Activated CD4-positive, alpha-beta T cell treated with anti-CD3 and anti-CD28 coated beads for 36 hours (primary cell): ENCODE results near the gene SYVN1. TPM values are rescaled to one million over a fixed set of nuclear protein-coding genes. Genes with fewer than 3 reads are reported as not detected.

ENCODE experiments used
- ATAC-seq: fragments of 200-7000 bp; cut with Tn5 transposase; one replicate; pipeline ENCODE4 v1.10.0; 2021; ENCODE audit warnings: mild to moderate bottlenecking, moderate library complexity
- CTCF ChIA-PET: fragments of 350-600 bp; sonication (Branson Sonifier 250); formaldehyde crosslinking; loops from one replicate; lab custom pipeline; 2021; ENCODE audit warnings: antibody characterized with exemption; lab: Charles Lee
- POLR2A ChIA-PET: fragments of 350-600 bp; sonication (Branson Sonifier 250); formaldehyde crosslinking; loops from one replicate; lab custom pipeline; 2021; ENCODE audit warnings: antibody characterized with exemption, inconsistent platforms; lab: Charles Lee
- DNase-seq: peaks from one replicate; pipeline ENCODE4 v3.0.0-alpha.2; 2020
- H3K27ac Mint-ChIP-seq: one replicate; pipeline ENCODE4 v1.8.0; 2021; ENCODE audit warnings: mixed read lengths
- H3K27me3 Mint-ChIP-seq: one replicate; pipeline ENCODE4 v1.8.0; 2021; ENCODE audit warnings: mixed read lengths
- H3K36me3 Mint-ChIP-seq: one replicate; pipeline ENCODE4 v1.8.0; 2021; ENCODE audit warnings: low read depth, mixed read lengths
- H3K4me1 Mint-ChIP-seq: one replicate; pipeline ENCODE4 v1.8.0; 2021; ENCODE audit warnings: mixed read lengths
- H3K4me3 Mint-ChIP-seq: one replicate; pipeline ENCODE4 v1.8.0; 2021; ENCODE audit warnings: mild to moderate bottlenecking, moderate library complexity, mixed read lengths
- H3K9me3 Mint-ChIP-seq: one replicate; pipeline ENCODE4 v1.8.0; 2021; ENCODE audit warnings: low read depth, mixed read lengths
- intact Hi-C, 2 experiments: fragments of 100-400 bp; cut with DNase I in 1 of 2; cut with micrococcal nuclease in 1 of 2; formaldehyde crosslinking; loops; one replicate each; pipeline versions ENCODE4 v1.14.2 to v1.15.1; 2022 to 2024; cut with DNase I, micrococcal nuclease
- total RNA-seq, 2 experiments: library from RNA; stranded (reverse); gene quantifications; one replicate each; pipeline ENCODE4 v1.2.3, GENCODE V29; 2021

Gene SYVN1
- total RNA-seq, 2 experiments from 2014 or later: 24.3 to 31.1 TPM

GRCh38 chr11:65167656-65168055 is 33.3 kb upstream of the SYVN1 start:
- no peaks in the 10 kb centered on the region for H3K36me3 Mint-ChIP-seq
- H3K9me3 Mint-ChIP-seq: no peaks in the 10 kb centered on the region
- POLR2A ChIA-PET: no interaction called here
- no peak for ATAC-seq
- DNase-seq: no peak
- peaks cover 5% of the 10 kb centered on the region for H3K4me1 Mint-ChIP-seq
- no peak overlapping the region for H3K4me3 Mint-ChIP-seq
- H3K27ac Mint-ChIP-seq: no peak overlapping the region
- CTCF ChIA-PET: no interaction called here
- intact Hi-C loops: no loop called here
- no peaks in the 10 kb centered on the region for H3K27me3 Mint-ChIP-seq

GRCh38 chr11:65166893-65167292 is 32.6 kb upstream of the SYVN1 start:
- Mint-ChIP-seq H3K9me3 (no peaks in the 10 kb centered on the region), H3K36me3 (no peaks in the 10 kb centered on the region), H3K4me1 (peaks cover 5% of the 10 kb centered on the region), H3K4me3 (no peak overlapping the region), H3K27me3 (no peaks in the 10 kb centered on the region), H3K27ac (no peak overlapping the region)
- DNase-seq (no peak), ATAC-seq (no peak)
- ChIA-PET POLR2A (no interaction called here), CTCF (no interaction called here)
- intact Hi-C loops: no loop called here

GRCh38 chr11:65165410-65166317 is 31.3 kb upstream of the SYVN1 start:
- H3K27me3 Mint-ChIP-seq: no peaks in the 10 kb centered on the region
- ChIA-PET CTCF (interaction anchor here (2.6 kb wide), 1 partner anchor 164 kb away, joined by 7 read pairs; no protein-coding TSS in a partner anchor), POLR2A (no interaction called here)
- no peak overlapping the region for H3K4me3 Mint-ChIP-seq
- H3K9me3 Mint-ChIP-seq: no peaks in the 10 kb centered on the region
- ATAC-seq (no peak), DNase-seq (no peak)
- H3K36me3 Mint-ChIP-seq: no peaks in the 10 kb centered on the region
- H3K27ac Mint-ChIP-seq: no peak overlapping the region
- H3K4me1 Mint-ChIP-seq: peaks cover 5% of the 10 kb centered on the region
- intact Hi-C loops: no loop called here

- Mint-ChIP-seq H3K9me3 (no peaks in the 10 kb centered on the region), H3K36me3 (no peaks in the 10 kb centered on the region), H3K27ac (no peak overlapping the region), H3K4me1 (no peaks in the 10 kb centered on the region), H3K27me3 (no peaks in the 10 kb centered on the region), H3K4me3 (no peak overlapping the region)
- intact Hi-C loops: no loop called here
- CTCF ChIA-PET: interaction anchor here (0.6 to 2.6 kb wide), 3 partner anchors 29 to 166 kb away, joined by 3 to 7 read pairs (median 3); no protein-coding TSS in a partner anchor
- POLR2A ChIA-PET: no interaction called here
- DNase-seq: no peak
- no peak for ATAC-seq
These were observed 29.4 kb upstream of the SYVN1 start for GRCh38 chr11:65163684-65164083.

- Mint-ChIP-seq H3K36me3 (no peaks in the 10 kb centered on the region), H3K27me3 (no peaks in the 10 kb centered on the region), H3K9me3 (no peaks in the 10 kb centered on the region), H3K4me3 (no peak overlapping the region), H3K27ac (no peak overlapping the region), H3K4me1 (no peaks in the 10 kb centered on the region)
- intact Hi-C loops: no loop called here
- DNase-seq (no peak), ATAC-seq (no peak)
- ChIA-PET CTCF (interaction anchor here (1.1 kb wide), 1 partner anchor 115 kb away, joined by 5 read pairs; no protein-coding TSS in a partner anchor), POLR2A (no interaction called here)
These were observed 26.3 kb upstream of the SYVN1 start for GRCh38 chr11:65160643-65161042.

- H3K4me1 Mint-ChIP-seq: no peaks in the 10 kb centered on the region
- intact Hi-C loops: no loop called here
- ChIA-PET POLR2A (interaction anchor here (0.6 kb wide), 2 partner anchors 19 to 215 kb away, joined by 6 to 7 read pairs; no protein-coding TSS in a partner anchor), CTCF (no interaction called here)
- no peak overlapping the region for H3K27ac Mint-ChIP-seq
- DNase-seq: no peak
- no peaks in the 10 kb centered on the region for H3K9me3 Mint-ChIP-seq
- no peaks in the 10 kb centered on the region for H3K36me3 Mint-ChIP-seq
- no peak overlapping the region for H3K4me3 Mint-ChIP-seq
- no peak for ATAC-seq
- H3K27me3 Mint-ChIP-seq: no peaks in the 10 kb centered on the region
These were observed 24.7 kb upstream of the SYVN1 start for GRCh38 chr11:65159012-65159411.

GRCh38 chr11:65157336-65157735 is 23.0 kb upstream of the SYVN1 start:
- Mint-ChIP-seq H3K27me3 (no peaks in the 10 kb centered on the region), H3K9me3 (no peaks in the 10 kb centered on the region), H3K4me3 (no peak overlapping the region), H3K4me1 (no peaks in the 10 kb centered on the region), H3K27ac (no peak overlapping the region), H3K36me3 (no peaks in the 10 kb centered on the region)
- ATAC-seq (no peak), DNase-seq (no peak)
- intact Hi-C loops: no loop called here
- CTCF ChIA-PET: interaction anchor here (0.7 kb wide), 1 partner anchor 192 kb away, joined by 3 read pairs; no protein-coding TSS in a partner anchor
- POLR2A ChIA-PET: interaction anchor here (0.6 kb wide), 1 partner anchor 221 kb away, joined by 7 read pairs; no protein-coding TSS in a partner anchor

- Mint-ChIP-seq H3K27me3 (no peaks in the 10 kb centered on the region), H3K4me3 (no peak overlapping the region), H3K9me3 (no peaks in the 10 kb centered on the region), H3K4me1 (no peaks in the 10 kb centered on the region), H3K27ac (no peak overlapping the region), H3K36me3 (no peaks in the 10 kb centered on the region)
- no peak for DNase-seq
- ChIA-PET POLR2A (no interaction called here), CTCF (interaction anchor here (0.7 kb wide), 1 partner anchor 193 kb away, joined by 3 read pairs; no protein-coding TSS in a partner anchor)
- ATAC-seq: no peak
- intact Hi-C loops: no loop called here
These were observed 22.6 kb upstream of the SYVN1 start for GRCh38 chr11:65156926-65157325.

GRCh38 chr11:65156256-65156655 is 21.9 kb upstream of the SYVN1 start:
- intact Hi-C loops: no loop called here
- Mint-ChIP-seq H3K36me3 (no peaks in the 10 kb centered on the region), H3K4me1 (no peaks in the 10 kb centered on the region), H3K27ac (no peak overlapping the region), H3K9me3 (no peaks in the 10 kb centered on the region), H3K4me3 (no peak overlapping the region), H3K27me3 (no peaks in the 10 kb centered on the region)
- ATAC-seq (no peak), DNase-seq (no peak)
- ChIA-PET POLR2A (no interaction called here), CTCF (no interaction called here)

- Mint-ChIP-seq H3K9me3 (no peaks in the 10 kb centered on the region), H3K27me3 (no peaks in the 10 kb centered on the region), H3K36me3 (no peaks in the 10 kb centered on the region), H3K4me1 (peaks cover 6% of the 10 kb centered on the region), H3K4me3 (no peak overlapping the region), H3K27ac (no peak overlapping the region)
- ChIA-PET CTCF (interaction anchor here (0.6 kb wide), 2 partner anchors 45 to 85 kb away, joined by 3 to 6 read pairs; no protein-coding TSS in a partner anchor), POLR2A (no interaction called here)
- ATAC-seq (no peak), DNase-seq (no peak)
- intact Hi-C loops: no loop called here
These were observed 17.8 kb upstream of the SYVN1 start for GRCh38 chr11:65152122-65152521.

GRCh38 chr11:65151331-65151899 is 17.1 kb upstream of the SYVN1 start:
- Mint-ChIP-seq H3K4me3 (no peak overlapping the region), H3K27ac (no peak overlapping the region), H3K27me3 (no peaks in the 10 kb centered on the region), H3K36me3 (no peaks in the 10 kb centered on the region), H3K4me1 (peaks cover 6% of the 10 kb centered on the region), H3K9me3 (no peaks in the 10 kb centered on the region)
- no peak for ATAC-seq
- CTCF ChIA-PET: interaction anchor here (0.5 kb wide), 1 partner anchor 284 kb away, joined by 3 read pairs; no protein-coding TSS in a partner anchor
- intact Hi-C loops: no loop called here
- POLR2A ChIA-PET: no interaction called here
- no peak for DNase-seq
